ENCODE measurements around the gene RAD51B.

DNA sequence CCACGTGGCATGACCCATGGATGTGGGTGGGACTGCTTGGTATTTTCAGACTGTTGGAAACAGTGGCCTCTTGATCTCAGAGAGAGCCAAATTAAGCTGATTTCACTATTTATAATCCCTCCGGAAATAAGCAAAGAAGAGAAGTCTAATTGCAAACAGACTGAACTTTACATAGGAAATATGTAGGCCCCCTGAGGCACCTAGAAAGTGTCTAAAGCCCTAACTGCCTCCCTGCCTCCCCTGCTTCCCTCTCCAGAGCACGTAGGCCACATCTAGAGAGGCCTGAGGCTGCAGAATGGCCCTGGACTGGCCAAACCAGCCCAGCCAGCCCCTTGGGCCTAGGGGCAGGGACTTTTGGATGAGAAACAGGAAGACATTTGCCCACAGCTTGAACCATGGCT is 849.5 kb downstream of the RAD51B start:
- TF ChIP-seq ZBTB33 (IDR thresholded peaks at IDR 0.05; ENCODE audit: extremely low read depth, insufficient replicate concordance, low read length): no peak
- no peak for TF ChIP-seq JUND (IDR thresholded peaks at IDR 0.05)
- TF ChIP-seq ZFX (IDR thresholded peaks at IDR 0.05): no peak

Data from HCT116 (cell line).